Type B pancreatic cell (in vitro differentiated cells): ENCODE data around the gene SEPHS1. TPM values are rescaled to one million over a fixed set of nuclear protein-coding genes. Genes with fewer than 3 reads are reported as not detected.

Source experiments
- DNase-seq: peaks from one replicate; pipeline ENCODE4 v3.0.0; 2021; ENCODE audit warnings: mixed read lengths; ENCODE audit not compliant: unreplicated experiment; ENCODE audit errors: extremely low spot score
- H3K27ac Mint-ChIP-seq: 2 replicates; pipeline ENCODE4 v1.8.0; 2021; ENCODE audit warnings: mild to moderate bottlenecking, mixed read lengths
- H3K27me3 Mint-ChIP-seq: 2 replicates; pipeline ENCODE4 v1.8.0; 2021; ENCODE audit warnings: mixed read lengths
- H3K36me3 Mint-ChIP-seq: 2 replicates; pipeline ENCODE4 v1.8.0; 2021; ENCODE audit warnings: mixed read lengths
- H3K4me1 Mint-ChIP-seq: one replicate; pipeline ENCODE4 v1.8.0; 2021; ENCODE audit warnings: mixed read lengths; ENCODE audit not compliant: unreplicated experiment
- H3K4me3 Mint-ChIP-seq: 2 replicates; pipeline ENCODE4 v1.8.0; 2021; ENCODE audit warnings: mild to moderate bottlenecking, mixed read lengths
- H3K9me3 Mint-ChIP-seq: 2 replicates; pipeline ENCODE4 v1.8.0; 2021; ENCODE audit warnings: mixed read lengths
- CTCF ChIP-seq: fragments of 200-600 bp; sonication (generic); conservative IDR thresholded peaks from 2 replicates; pipeline ENCODE4 v1.5.0; 2021; ENCODE audit warnings: antibody characterized with exemption, mild to moderate bottlenecking
- total RNA-seq: library from RNA; stranded (reverse); gene quantifications from 2 replicates; pipeline ENCODE4 v1.2.1, GENCODE V29; 2021; ENCODE audit warnings: low replicate concordance

Gene SEPHS1
- total RNA-seq, 1 donor from 2014 or later = 96.4 TPM

- no peaks in the 10 kb centered on the region for H3K27me3 Mint-ChIP-seq
- DNase-seq = no peak
- no peak overlapping the region for H3K27ac Mint-ChIP-seq
- no peak for TF ChIP-seq CTCF
- H3K36me3 Mint-ChIP-seq = no peaks in the 10 kb centered on the region
- H3K4me3 Mint-ChIP-seq = no peak overlapping the region
- peaks cover 4% of the 10 kb centered on the region for H3K4me1 Mint-ChIP-seq
- no peaks in the 10 kb centered on the region for H3K9me3 Mint-ChIP-seq
These were observed 42.0 kb downstream of the SEPHS1 start for GRCh38 chr10:13306103-13306502.

- Mint-ChIP-seq H3K4me3 (peak overlapping the region; percentile 87), H3K9me3 (no peaks in the 10 kb centered on the region), H3K36me3 (no peaks in the 10 kb centered on the region), H3K27me3 (no peaks in the 10 kb centered on the region), H3K4me1 (peaks cover 10% of the 10 kb centered on the region), H3K27ac (peak overlapping the region; percentile 97)
- no peak for TF ChIP-seq CTCF
- no peak for DNase-seq
These were observed 45.1 kb downstream of the SEPHS1 start for GRCh38 chr10:13302821-13303555.

- Mint-ChIP-seq H3K27ac (peak within 1 kb of the TSS; percentile 75), H3K4me1 (peaks cover 10% of the 10 kb centered on the region), H3K36me3 (no peaks in the 10 kb centered on the region), H3K27me3 (no peaks in the 10 kb centered on the region), H3K9me3 (no peaks in the 10 kb centered on the region), H3K4me3 (peak within 1 kb of the TSS; percentile 86)
- TF ChIP-seq CTCF = no peak
- DNase-seq = peak; percentile 83
These were observed 48.4 kb downstream of the SEPHS1 start, which contains the start of gene PHYH for GRCh38 chr10:13299437-13300287. Gene PHYH (minus strand): TSS chr10:13300064. CDS start chr10:13300042, 22 bp downstream.

GRCh38 chr10:13298748-13299436, 49.2 kb downstream of the SEPHS1 start:
- no peak for DNase-seq
- Mint-ChIP-seq H3K9me3 (no peaks in the 10 kb centered on the region), H3K4me1 (peaks cover 10% of the 10 kb centered on the region), H3K4me3 (peak overlapping the region; percentile 86), H3K27ac (peak overlapping the region; percentile 75), H3K36me3 (no peaks in the 10 kb centered on the region), H3K27me3 (no peaks in the 10 kb centered on the region)
- no peak for TF ChIP-seq CTCF

- no peak for DNase-seq
- no peaks in the 10 kb centered on the region for H3K27me3 Mint-ChIP-seq
- no peaks in the 10 kb centered on the region for H3K36me3 Mint-ChIP-seq
- H3K27ac Mint-ChIP-seq = no peak overlapping the region
- H3K4me1 Mint-ChIP-seq = peaks cover 6% of the 10 kb centered on the region
- no peak overlapping the region for H3K4me3 Mint-ChIP-seq
- H3K9me3 Mint-ChIP-seq = no peaks in the 10 kb centered on the region
- no peak for TF ChIP-seq CTCF
These were observed 51.6 kb downstream of the SEPHS1 start for GRCh38 chr10:13296476-13296875.
